Stimulated activated CD8-positive, alpha-beta memory T cell treated with anti-CD3 and anti-CD28 coated beads, Interleukin-12 subunit alpha, Interleukin-12 subunit beta, amount 100 ng/mL, for 24 hours (primary cell): ENCODE results near the gene CACNA2D3.
"Not testable (repeated sequence)": the region's sequence is repeated elsewhere in the genome, so short reads cannot be mapped to it uniquely, and the experiment has no call there.

Source experiments
- DNase-seq: peaks from one replicate; pipeline ENCODE4 v3.0.0-alpha.2; 2020; ENCODE audit errors: extremely low read depth

The CACNA2D3 gene

DNA sequence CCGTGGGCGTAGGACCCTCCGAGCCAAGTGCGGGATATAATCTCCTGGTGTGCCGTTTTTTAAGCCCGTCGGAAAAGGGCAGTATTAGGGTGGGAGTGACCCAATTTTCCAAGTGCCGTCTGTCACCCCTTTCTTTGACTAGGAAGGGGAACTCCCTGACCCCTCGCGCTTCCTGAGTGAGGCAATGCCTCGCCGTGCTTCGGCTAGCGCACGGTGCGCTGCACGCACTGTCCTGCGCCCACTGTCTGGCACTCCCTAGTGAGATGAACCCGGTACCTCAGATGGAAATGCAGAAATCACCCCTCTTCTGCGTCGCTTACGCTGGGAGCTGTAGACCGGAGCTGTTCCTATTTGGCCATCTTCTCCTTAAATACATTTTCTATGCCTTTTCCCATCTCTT, 342.2 kb downstream of the CACNA2D3 start:
- DNase-seq = not testable (repeated sequence)

DNA sequence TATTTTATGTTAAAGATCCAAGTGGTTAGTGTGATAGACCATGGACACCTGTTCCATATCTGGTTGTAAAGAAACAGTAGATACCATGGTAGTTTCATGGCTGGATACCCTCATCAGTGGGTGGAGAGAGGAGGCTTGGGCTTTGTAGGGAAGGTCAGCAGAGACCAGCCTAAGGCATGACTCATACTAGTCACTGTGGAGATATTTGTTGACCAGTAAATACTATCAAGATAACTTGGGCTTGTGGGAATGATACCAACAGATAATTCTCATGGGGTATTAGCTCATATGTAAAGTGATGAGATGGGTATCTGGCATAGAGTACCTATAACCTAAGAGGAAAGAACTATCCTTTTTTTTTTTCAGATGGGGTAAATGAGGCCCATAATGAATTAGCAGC, 354.5 kb downstream of the CACNA2D3 start:
- no peak for DNase-seq

DNA sequence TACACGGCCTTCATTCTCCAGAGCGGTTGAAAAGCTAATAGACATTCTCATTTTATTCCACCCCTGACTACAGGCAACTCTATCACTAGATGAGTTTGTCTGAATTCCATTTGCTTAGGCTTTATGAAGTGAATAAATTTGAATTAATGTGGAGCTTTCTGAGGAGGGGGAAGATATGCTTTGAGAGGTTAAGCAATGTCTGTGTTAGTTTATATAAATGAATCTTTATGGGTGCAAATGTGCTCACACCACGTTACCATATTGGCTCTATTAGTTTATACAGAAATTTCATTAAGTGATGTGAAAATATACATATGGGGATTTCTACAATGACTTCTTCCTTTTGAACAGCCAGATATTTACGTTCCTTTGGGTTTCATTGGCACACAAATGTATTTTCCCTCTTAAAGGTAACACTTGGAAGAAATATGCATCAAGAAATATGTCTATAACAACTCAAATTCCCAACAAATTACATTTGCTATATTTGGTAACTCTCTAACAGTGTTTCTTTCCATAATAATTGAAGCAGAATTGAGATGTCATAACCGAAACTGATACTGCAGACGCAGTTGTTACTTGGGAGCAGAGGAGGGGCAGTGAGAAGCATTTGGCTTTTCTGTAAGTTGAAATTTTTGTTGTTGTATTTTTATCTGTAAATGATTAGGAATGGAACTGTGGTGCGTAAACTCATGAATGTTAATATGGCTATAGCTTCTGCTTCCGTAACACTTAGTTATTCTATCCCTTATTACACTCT, 359.4 kb downstream of the CACNA2D3 start:
- DNase-seq = no peak

DNA sequence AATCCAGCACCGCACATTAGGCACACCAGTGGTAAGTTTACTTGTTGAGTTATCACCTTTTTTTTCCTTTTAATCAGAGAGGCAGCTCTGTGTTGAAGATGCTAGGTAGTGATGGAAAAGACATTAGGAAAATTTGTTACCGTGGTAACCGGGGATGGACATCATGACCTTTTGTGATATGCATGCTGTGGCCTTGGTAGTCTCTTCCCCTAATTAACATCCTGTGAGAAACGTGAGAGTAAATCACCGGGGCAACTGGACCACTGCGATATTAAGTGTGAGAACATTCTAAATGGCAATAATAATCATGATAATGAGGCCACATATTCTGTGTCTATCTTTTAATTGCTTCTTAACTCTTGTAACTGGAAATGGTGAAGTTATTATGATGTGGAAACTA, 362.0 kb downstream of the CACNA2D3 start:
- no peak for DNase-seq

DNA sequence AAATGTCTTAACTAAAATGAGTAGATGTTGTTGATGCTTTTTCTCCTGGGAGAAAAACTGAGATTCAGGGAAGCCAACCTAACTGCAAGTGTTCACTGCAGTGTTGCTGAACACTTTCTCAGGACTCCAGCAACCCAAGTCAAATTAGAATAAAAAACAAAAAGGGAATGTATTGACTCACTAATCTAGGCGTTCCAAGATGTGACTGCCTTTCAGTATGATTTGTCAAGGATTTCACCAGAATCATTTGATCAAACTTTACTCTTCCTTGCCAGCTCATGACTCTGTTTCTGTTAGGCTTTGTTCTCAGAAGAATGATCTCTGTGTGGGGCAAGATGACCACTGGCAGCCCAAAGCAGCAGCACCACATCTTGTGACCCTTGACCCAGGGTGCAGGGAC, 364.0 kb downstream of the CACNA2D3 start:
- DNase-seq = no peak

DNA sequence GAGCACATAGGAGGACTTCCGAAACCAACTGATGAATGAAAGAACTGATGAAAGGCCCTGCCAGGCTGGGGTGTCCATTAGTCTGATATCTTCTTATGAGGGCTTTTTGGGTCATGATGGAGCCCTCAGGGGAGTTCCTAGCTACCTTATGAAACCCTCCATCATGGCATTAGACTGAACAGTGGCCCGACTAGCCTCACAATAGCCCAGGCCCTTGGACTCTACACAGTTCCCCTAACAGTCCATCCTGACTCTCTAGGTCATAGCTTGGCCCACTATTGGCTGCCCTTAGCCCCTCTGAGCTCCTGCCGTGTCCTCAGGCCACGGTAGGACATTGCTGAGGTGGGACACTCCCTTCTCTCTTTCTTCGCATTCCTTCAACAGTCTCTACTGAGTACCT, 365.9 kb downstream of the CACNA2D3 start:
- DNase-seq = no peak

DNA sequence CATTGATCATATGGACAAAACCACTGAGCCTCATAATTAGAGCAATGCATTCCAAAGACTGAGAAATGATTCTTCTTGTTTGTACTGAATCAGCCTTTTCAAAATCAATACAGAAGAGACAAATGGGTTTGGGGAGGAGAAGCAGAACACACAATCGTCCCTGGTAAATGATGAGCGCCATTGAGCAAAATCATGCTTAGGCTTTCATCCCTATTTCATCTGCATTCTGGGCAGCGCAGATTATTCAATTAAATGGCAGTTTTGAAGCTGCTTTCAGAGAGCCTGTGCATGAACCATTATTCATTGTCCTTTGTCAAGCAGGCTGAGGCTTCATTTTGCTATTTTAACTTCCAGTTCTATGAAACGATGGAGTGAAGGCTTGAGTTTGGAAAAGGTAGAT, 371.9 kb downstream of the CACNA2D3 start:
- DNase-seq = no peak

DNA sequence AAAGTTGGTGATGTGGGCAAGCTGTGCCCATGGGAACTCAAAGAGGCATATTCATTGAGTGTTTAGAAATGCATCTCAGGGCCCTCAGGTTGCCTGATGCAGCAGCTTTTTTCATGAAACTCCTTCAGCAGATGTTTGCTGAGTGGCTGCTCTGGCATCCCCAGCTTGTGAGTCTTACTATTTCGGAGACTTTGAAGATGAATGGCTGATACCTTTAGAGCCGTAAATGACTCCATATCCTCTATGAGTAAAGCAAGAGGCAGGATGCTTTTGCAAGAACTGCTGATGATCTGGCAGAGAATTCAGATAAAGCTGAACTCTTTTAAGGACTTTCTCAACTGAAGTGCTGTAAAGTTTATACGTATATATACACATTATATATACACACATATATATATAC, 384.3 kb downstream of the CACNA2D3 start:
- no peak for DNase-seq

DNA sequence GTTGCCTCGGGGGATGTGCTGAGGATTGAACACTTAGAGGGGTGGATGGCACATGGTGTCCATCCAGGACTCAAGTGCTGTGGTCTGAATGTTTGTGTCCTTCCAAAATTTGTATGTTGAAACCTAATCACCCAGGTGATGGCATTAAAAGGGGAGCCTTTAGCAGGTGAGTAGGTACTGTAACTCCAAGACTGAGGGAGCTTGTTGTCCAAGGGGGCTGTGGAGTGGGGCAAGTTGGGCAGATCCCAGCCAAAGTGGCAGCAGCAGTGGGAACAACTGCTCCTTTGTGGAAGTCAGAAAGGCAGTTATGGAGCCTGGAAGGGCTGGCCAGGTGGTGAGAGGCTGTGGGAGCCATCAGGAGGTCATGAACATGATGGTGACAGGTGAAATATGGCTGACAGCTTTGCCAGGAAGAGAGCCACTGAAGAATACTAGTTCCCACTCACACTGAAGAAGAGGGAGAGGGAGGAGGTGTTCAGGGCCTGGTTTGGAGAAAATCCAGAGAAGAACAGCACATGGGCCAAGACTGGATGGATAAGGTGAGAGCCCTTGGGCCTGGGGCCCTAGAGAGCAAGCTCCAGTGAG, 385.6 kb downstream of the CACNA2D3 start:
- no peak for DNase-seq

DNA sequence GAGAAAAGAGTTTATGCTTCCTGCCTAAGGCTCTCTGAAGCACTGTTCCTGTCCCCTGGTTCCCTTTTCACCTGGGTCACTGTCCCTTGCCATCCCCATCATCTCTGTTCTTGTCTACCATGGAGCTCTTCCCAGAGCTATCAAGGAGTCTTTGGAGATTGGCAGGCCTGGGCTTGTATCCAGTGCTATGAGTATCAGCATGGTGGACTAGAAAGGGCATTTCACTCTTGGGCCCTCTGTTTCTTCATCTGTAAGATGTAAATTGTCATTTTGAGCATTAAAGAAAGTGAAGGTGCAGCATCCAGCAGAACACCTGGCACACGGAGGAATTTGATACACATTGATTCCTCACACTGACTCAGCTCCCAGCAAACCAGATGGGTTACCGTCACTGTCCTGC, 388.2 kb downstream of the CACNA2D3 start:
- DNase-seq = no peak

DNA sequence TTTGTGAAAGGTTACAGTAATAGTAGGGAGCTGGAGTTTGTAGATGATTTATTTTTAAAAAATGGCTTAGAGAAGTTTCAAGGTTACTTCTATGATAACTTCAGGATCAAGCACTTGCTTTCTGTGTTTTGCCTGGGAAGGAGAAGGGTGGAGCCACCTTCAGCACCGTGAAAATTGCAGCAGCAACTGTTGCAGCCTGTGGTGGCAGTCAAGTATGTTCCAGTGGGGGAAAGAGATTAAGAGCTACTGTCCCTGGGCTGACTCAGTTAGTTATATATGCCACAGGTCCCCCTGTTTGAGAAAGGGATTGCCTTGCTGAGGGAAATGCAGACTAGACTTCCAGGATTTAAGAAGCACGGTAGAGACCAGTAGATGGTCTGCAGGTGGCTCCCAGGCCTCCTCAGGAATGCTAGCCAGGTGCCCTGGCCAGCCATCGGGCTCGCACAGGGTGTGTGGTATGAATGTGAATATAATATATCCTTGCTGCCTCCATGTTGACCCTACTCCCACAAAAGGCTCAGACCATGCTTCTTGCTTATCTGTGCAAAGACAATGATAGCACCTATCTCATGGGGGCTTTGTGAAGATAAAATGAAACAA, 389.5 kb downstream of the CACNA2D3 start:
- DNase-seq = no peak

DNA sequence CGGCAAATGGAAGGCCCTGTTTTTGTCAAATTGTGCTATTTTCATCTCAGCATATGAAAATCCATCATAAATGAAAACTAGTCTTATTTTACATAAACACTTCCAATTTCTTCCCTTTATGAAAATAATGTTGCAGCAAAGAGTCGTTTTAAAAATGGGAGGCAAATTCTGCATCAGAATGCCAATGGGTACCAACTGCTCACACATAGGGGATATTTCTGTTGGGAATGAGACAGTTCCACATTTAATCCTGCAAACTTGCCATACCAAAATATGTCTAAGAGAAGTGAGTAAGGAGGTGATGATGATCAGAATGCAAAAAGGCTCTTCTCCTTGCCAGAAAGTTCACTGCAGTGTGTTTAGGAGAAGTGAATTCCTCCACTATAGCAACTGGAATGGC, 391.7 kb downstream of the CACNA2D3 start:
- no peak for DNase-seq

DNA sequence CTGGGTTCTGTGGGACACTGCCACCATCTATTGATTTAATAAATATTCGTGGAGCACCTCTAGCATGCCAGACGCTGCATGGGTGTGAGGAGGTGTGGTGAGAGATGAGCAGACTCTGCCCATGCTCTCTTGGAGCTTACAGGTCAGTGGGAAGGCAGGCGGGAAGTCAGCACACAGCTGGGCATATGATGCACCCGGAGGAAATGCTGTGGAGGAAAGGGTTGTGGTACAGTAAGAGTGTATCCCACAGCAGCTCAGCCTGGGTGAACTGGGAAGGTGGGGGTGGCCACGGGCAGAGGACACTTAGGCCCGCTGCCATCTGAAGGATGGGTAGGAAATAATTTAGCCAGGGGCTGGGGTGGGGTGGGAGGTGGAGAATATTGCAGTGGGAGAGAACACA, 392.1 kb downstream of the CACNA2D3 start:
- no peak for DNase-seq

DNA sequence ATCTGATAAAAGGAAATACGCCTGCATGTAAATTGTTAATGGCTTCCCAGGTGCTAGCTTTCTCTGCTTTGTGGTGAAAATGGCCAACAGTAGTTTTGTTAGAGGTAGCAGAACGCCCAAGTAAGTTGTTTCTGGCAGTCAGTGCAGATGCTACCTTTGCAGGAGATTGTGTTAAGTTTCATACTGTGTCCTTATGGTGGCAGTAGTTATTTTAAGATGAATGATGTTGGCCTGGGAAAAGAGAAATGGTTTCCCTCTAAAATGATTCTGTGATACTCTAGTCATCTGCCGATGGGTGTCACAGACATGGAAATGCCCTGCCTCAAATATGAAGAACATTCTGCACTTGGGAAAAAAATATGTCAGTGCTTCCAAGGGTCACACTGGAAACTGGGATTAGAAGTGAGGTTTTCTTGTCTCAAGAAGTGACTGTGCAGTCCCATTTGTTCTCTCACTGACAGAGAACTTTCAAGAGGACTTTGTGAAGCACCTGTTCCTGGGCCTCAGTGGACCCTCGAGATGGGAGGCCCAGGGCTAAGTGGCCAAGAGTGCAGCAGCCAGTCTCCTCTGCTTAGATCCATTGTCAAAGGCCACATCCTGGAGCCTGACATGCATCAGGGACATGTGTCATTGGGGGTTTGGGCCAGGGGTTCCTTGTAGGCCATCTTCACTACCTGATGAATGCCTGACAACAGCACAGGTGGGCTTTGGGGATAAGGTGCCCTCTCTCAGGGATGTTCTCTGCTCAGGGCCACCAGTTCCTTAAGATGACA, 393.3 kb downstream of the CACNA2D3 start:
- DNase-seq = no peak

DNA sequence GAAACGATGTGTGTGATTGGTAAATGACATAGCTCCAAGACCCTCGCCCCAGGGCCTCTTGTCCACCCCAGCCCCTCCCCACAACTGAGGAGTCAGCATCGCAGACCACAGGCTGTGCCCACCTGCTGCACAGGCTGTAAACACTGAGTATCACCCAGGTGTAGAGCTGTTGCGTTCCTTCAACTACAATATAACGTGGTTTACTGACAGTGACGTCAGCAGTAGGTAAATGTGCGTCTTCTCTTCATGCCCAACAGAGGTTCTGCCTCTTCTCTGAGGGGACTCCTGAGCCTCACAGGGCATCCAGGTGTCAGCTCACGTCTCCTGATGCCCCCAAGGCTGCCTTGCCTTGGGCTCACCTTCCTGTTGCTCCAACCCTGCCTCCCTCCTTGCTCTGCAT, 395.1 kb downstream of the CACNA2D3 start:
- no peak for DNase-seq

DNA sequence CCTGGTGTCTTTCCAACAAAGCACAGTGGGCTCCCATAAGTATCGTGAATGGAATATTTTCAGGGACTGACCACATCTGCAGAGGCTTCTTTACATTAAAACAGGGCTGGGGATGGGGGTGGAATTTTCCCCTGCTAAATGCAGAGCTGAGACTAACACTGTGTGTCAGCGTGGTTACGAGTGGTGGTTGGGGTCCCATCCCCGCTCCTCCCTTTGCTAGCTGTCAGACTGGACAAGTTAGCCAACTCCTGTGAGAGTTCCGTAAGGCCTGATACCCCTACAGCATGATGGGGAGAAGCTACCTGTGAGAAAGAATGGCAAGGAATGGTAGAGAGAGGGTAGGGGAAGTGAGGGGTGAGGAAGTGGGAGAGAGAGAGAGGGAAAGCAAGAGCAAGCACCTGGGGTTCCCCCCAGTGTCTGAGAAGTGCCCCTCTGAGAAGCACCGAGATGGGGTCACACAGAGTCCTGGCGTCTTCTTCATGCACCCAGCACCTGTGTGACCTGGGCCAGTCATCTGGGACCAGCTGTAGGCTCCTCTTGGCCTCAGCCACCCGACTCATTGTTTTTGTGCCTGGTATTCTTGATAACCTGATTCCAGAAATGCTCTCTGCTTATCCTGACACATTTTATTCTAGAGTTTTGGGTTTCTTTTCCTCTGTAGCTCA, 395.8 kb downstream of the CACNA2D3 start:
- DNase-seq = no peak

DNA sequence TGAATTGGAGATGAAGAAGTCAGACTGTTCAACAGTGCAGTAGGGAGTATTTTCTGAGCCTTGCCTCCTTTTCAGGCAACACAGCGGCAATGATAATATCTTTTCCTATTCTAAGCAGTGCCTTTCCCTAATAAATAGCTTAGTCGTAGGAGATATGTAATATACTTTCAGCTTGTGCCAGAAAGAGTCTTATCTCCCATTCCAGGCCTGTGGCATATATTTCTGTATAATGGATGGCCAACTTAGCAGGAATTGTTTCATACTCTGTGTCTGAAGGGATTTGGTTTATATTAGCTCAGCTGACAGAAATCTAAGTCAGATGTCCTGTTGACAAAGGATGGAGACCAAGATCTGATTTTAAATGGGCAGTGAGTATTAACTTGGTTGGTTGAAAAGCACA, 397.1 kb downstream of the CACNA2D3 start:
- DNase-seq = no peak

DNA sequence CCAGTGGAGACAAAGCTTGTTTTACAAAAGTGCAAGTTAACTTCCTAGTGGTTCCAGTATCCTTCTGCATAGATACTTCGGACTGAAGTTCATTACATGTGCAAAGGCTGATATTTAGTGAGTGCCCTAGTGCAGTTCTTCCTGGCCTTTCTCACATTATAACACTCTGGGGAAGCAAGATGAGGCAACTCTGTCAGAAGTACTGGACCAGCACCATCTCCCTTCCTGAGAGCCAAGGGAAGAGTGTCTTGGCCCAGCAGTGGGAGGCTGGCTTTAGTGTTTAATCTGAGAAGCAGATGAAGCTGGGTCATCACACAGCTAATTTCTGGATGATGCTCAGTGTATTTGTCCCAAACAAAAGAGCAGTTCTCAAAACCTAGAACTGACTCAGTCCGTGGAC, 397.7 kb downstream of the CACNA2D3 start:
- no peak for DNase-seq

DNA sequence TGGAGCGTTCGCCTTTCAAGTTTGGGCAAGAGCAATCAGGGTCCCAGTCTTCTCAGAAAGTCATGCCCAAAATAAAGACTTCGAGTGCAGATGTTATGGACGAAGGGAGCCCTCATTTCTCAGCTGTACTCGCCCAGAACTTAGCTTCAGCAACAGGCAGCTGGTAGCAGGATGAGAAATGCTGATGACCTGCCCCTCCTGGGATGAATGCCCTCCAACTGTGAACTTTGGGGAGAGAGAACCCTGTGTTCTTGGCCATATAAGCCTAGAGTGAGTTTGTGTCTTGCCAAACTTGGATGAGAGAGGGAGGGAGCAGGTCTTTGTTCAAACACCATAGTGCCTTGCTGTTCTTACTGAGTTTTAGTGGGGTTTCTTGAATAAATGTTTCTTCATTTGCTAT, 405.2 kb downstream of the CACNA2D3 start:
- DNase-seq = no peak

DNA sequence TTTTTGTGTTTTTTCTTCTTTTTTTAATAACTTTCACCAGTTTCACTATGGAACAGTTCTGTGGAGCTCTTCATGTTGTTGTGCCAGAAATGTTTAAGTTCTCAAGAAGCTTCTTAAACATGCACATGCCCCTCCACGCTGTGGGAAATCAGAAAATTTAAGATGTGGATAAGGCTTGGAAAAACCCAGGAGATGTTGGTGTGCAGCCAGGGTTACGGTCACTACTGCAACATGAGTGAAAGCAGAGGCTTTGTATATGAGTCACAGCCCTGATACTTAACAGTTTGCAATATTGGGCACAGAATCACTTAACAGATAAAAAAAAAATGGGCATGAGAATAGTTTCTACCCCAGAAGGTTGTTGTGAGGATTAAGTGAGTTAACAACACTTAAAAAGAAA, 405.6 kb downstream of the CACNA2D3 start:
- no peak for DNase-seq

DNA sequence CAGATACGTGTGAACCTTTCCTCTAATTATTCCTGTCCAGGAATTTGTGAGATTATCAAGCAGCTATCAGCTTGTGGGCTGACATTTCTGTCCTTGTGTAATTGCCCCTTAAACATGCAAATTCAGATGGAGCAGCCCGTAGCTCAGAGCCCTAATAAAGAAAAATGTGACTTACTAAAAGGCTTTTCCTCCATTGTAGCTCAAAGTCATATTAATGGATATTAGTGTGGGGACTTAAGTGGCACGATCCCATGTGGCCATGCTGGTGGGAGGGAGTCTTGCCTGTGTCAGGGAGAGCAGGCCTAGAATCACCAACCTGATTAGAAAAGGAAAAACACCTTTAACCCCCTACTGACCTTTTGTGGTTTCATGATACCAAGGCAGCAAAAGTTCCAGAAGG, 406.3 kb downstream of the CACNA2D3 start:
- DNase-seq = no peak

DNA sequence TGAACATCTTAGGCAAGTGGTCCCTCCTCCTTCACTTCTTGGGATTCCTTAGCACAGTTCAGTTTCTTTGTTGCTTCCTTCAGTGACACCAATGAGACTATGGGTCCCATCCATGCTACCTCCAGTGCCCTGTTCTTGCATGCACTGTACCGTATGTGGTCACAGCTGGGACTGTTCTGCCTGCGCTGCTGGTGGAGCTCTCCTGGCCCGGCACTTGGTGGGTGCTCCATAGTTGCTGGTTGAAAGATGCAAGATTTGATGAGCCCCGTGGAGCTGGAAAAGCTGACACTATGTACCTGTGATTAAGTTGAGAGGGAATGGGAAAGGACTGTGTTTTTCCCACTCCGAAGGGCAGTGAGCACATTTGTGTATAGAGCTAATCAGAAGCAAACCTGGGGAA, 407.7 kb downstream of the CACNA2D3 start:
- DNase-seq = no peak
